COLO668 (cell line): ENCODE results near the gene GRIP2.

Experiments
- DNase-seq: peaks from one replicate; lab custom pipeline; 2025; ENCODE audit not compliant: unreplicated experiment; lab: John Stamatoyannopoulos, UW

The GRIP2 gene

DNA sequence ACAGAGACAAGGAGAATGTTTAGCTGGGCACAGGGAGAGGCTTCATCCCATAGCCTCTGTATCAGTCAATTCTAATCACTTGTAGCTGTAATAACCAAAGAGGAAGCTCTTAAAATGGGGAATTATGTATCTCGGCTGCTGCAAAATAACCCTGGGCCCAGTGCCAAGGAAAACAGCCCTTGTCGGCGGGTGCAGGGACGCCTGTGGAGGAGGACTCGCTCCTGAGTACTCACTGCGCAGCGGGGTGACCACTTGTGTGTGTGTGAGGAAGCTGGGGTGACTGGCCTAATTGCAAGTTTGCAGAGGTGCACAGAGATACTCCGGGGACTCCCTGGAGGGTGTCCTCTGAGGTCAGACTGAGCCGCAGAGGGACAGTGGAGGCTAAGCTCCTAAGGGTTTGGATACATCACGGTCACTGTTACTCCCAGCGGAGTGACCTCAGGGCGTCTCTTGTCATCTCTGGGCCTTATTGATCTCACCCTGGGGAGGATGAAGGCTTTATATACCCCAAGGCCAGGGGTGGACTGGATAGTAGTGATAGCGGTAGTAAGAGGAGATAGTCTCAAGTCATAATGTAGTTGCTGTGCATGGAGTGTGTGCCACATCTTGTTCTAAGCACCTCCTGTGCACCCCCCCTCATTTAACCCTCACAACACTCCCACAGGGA lies 100.5 kb downstream of the GRIP2 start:
- DNase-seq, result peak; percentile 86
